Glutamatergic neuron (in vitro differentiated cells): ENCODE measurements around the gene ARHGAP28. TPM values are rescaled to one million over a fixed set of nuclear protein-coding genes. Genes with fewer than 3 reads are reported as not detected.

ENCODE experiments used
- DNase-seq: peaks from one replicate; pipeline ENCODE4 v3.0.0; 2022
- H3K27ac Mint-ChIP-seq: one replicate; pipeline ENCODE4 v1.8.0; 2020; ENCODE audit warnings: mild to moderate bottlenecking, mixed read lengths, inconsistent platforms; ENCODE audit not compliant: unreplicated experiment
- H3K27me3 Mint-ChIP-seq: one replicate; pipeline ENCODE4 v1.8.0; 2020; ENCODE audit warnings: mild to moderate bottlenecking, moderate library complexity, mixed read lengths, inconsistent platforms; ENCODE audit not compliant: unreplicated experiment
- H3K36me3 Mint-ChIP-seq: one replicate; pipeline ENCODE4 v1.8.0; 2020; ENCODE audit warnings: mild to moderate bottlenecking, mixed read lengths, inconsistent platforms; ENCODE audit not compliant: unreplicated experiment
- H3K4me1 Mint-ChIP-seq: one replicate; pipeline ENCODE4 v1.8.0; 2020; ENCODE audit warnings: mild to moderate bottlenecking, low read depth, mixed read lengths, inconsistent platforms; ENCODE audit not compliant: unreplicated experiment
- H3K4me3 Mint-ChIP-seq: one replicate; pipeline ENCODE4 v1.8.0; 2020; ENCODE audit warnings: mild to moderate bottlenecking, mixed read lengths, inconsistent platforms; ENCODE audit not compliant: unreplicated experiment
- H3K9me3 Mint-ChIP-seq: one replicate; pipeline ENCODE4 v1.8.0; 2020; ENCODE audit warnings: mild to moderate bottlenecking, moderate library complexity, mixed read lengths, inconsistent platforms; ENCODE audit not compliant: unreplicated experiment
- total RNA-seq: library from RNA; stranded (reverse); fragmentation: NEBNext Ultra II Directional; extraction: Animal tissue kit (Norgen Biotek cat#: 25700); gene quantifications from one replicate; pipeline ENCODE4 v1.2.1, GENCODE V29; 2021; ENCODE audit not compliant: unreplicated experiment
- TF ChIP-seq, protein P1 (sequence below): fragments of 200-600 bp; sonication (generic); IDR thresholded peaks from one replicate; pipeline ENCODE4 v1.5.0; 2021; ENCODE audit not compliant: partially characterized antibody, unreplicated experiment

Gene ARHGAP28
- total RNA-seq, 1 donor from 2014 or later, result 36.8 TPM

DNA sequence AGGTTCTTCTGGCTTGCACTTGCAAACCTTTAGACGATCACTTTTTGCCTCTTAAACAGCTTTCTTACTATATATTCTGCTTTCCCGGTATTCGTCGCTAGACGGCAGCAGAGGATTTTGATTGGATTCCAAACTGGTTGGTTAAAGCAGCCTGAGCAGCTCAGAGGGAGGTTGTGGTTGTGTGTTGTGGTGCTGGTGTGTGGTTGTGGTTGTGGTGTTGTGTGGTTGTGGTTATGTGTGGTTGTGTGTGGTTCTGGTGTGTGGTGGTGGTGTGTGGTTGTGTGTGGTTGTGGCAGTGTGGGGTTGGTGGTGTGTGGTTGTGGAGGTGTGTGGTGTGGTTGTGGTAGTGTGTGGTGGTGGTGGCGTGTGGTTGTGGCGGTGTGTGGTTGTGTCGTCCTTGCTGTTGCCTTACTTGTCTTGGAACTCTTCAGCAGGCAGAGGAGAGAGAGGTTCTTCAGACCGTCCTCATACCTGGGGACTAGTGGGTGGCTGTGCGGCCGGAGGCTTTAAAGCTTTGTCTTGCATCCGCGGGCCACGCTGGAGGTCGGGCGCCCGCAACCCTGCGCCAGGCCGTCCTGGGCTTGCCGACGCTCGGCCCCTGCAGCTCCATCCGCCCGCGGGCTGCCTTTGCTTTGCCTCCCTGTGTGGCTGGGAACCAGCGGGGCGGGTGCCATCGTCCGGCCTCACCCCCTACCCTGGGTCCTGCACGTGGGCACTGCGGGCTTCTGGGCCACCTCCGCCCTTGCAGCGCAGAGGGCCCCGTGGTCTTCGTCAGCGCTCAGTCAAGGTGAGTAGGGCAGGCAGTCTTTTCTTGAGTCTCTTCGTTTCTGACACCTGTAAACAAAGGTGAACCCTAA is 190.8 kb downstream of the ARHGAP28 start:
- Mint-ChIP-seq H3K36me3 (peaks cover 13% of the 10 kb centered on the region), H3K27me3 (peaks cover 2% of the 10 kb centered on the region), H3K4me1 (peaks cover 5% of the 10 kb centered on the region), H3K9me3 (no peaks in the 10 kb centered on the region), H3K4me3 (no peak overlapping the region), H3K27ac (no peak overlapping the region)
- peak; percentile 62 for DNase-seq
- TF ChIP-seq, protein P1, sequence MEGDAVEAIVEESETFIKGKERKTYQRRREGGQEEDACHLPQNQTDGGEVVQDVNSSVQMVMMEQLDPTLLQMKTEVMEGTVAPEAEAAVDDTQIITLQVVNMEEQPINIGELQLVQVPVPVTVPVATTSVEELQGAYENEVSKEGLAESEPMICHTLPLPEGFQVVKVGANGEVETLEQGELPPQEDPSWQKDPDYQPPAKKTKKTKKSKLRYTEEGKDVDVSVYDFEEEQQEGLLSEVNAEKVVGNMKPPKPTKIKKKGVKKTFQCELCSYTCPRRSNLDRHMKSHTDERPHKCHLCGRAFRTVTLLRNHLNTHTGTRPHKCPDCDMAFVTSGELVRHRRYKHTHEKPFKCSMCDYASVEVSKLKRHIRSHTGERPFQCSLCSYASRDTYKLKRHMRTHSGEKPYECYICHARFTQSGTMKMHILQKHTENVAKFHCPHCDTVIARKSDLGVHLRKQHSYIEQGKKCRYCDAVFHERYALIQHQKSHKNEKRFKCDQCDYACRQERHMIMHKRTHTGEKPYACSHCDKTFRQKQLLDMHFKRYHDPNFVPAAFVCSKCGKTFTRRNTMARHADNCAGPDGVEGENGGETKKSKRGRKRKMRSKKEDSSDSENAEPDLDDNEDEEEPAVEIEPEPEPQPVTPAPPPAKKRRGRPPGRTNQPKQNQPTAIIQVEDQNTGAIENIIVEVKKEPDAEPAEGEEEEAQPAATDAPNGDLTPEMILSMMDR, result peak; percentile 71

DNA sequence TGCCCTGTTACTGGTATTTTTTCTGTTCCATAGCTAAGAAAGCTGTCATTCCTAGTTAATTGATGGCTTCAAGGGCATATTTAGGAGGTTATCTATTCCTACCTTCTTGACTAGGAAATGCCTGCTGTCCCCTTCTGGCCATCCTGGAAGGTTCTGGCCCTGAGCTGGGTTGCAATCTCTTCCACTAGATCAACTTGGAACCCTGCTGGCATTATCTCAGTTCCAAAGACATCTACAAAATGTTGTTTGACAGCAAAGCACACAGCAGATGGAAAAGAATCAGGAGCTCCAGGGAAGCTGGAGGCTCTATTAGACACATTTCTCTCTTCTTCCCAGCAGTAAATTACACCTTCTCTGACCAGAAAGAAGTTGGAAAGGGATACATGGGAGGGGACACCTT is 192.1 kb downstream of the ARHGAP28 start:
- H3K9me3 Mint-ChIP-seq, result no peaks in the 10 kb centered on the region
- H3K4me1 Mint-ChIP-seq, result peaks cover 5% of the 10 kb centered on the region

DNA sequence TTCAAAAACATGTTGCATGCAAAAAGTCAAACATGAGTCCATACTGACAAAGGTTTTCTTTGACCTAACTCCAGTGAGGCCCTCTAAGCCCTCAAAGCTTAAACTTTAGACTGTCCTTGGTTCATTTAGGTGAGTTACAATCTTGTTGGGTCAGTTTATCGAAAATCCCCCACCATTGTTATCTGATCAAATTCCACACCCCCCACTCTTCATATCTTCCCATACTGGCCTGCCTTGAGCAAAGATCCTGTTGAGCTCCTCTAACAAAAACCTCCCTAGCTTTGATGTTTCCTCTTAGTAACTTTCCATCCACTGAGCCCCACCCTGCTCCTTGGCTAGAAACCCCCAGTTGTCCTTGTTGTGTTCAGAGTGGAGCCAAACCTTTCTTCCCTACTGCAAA is 193.7 kb downstream of the ARHGAP28 start:
- no peaks in the 10 kb centered on the region for H3K9me3 Mint-ChIP-seq
- no peak overlapping the region for H3K27ac Mint-ChIP-seq
- TF ChIP-seq, protein P1, result no peak

More for the DNA sequence above, 192.1 kb downstream of the ARHGAP28 start:
- Mint-ChIP-seq H3K4me3 (no peak overlapping the region), H3K27me3 (peaks cover 2% of the 10 kb centered on the region), H3K36me3 (peaks cover 13% of the 10 kb centered on the region), H3K27ac (no peak overlapping the region)
- no peak for DNase-seq
- TF ChIP-seq, protein P1, result no peak

DNA sequence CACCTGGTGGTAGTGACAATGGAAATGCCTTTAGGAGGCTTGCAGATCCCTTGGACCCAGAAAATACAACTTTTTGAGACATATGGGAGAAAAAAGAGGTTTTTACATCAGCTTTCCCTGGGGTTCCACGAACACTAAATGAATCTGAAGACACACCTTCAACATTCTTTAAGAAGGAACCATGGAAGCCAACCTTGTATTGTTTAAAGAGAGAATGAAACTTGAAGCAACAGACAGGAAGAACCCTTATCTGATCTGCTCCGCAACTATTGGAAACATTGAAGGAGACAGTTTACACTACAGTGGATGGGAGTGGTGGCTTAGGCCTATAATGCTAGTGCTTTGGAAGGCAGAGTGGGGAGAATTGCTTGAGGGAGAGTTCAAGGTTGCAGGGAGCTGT is 197.6 kb downstream of the ARHGAP28 start:
- peaks cover 4% of the 10 kb centered on the region for H3K36me3 Mint-ChIP-seq
- no peak overlapping the region for H3K4me3 Mint-ChIP-seq
- no peaks in the 10 kb centered on the region for H3K27me3 Mint-ChIP-seq
- no peak for DNase-seq
- H3K4me1 Mint-ChIP-seq, result no peaks in the 10 kb centered on the region
- H3K27ac Mint-ChIP-seq, result no peak overlapping the region
- H3K9me3 Mint-ChIP-seq, result peaks cover 1% of the 10 kb centered on the region
- TF ChIP-seq, protein P1, result no peak

More for the DNA sequence above, 193.7 kb downstream of the ARHGAP28 start:
- Mint-ChIP-seq H3K36me3 (peaks cover 5% of the 10 kb centered on the region), H3K27me3 (peaks cover 2% of the 10 kb centered on the region), H3K4me3 (no peak overlapping the region), H3K4me1 (peaks cover 5% of the 10 kb centered on the region)
- no peak for DNase-seq

DNA sequence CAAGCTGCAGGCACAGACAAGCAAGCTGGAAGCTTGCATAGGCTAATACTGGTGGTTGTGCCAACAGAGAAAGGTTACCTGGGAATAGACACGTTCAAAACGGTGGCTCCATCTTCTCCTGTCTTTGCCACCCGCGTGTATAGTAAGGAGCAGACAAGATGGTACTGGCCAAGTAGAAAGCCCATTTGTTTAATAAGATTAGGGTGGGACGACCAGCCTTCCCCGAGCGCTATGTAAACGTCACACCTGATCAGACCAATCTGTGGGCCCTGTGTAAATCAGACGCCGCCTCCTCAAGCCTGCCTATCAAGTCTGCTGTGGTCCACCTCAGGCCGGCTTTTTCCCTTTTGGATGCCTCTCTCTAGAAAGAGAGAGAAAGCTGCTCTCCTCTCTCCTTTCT is 198.8 kb downstream of the ARHGAP28 start:
- H3K27ac Mint-ChIP-seq, result no peak overlapping the region
- H3K36me3 Mint-ChIP-seq, result peaks cover 2% of the 10 kb centered on the region
- no peaks in the 10 kb centered on the region for H3K27me3 Mint-ChIP-seq
- no peak overlapping the region for H3K4me3 Mint-ChIP-seq
- H3K4me1 Mint-ChIP-seq, result no peaks in the 10 kb centered on the region
- TF ChIP-seq, protein P1, result no peak
- DNase-seq, result no peak
- H3K9me3 Mint-ChIP-seq, result peaks cover 1% of the 10 kb centered on the region
